GM23338 (cell line): ENCODE data around the gene TMEM212.

ENCODE experiments used
- CTCF ChIP-seq, 2 experiments: fragments of 200-600 bp in 1 of 2; sonication (generic) in 1 of 2; conservative IDR thresholded peaks; 2 replicates each; pipeline versions ENCODE4 v1.5.1 to v1.6.1; 2016 to 2017; ENCODE audit warnings: antibody characterized with exemption in 2 of 2, low read depth in 2 of 2, mild to moderate bottlenecking in 2 of 2, moderate library complexity in 1 of 2
- ETS1 ChIP-seq: IDR thresholded peaks from 2 replicates; pipeline ENCODE4 v1.6.1; 2016; ENCODE audit warnings: antibody characterized with exemption
- EZH2phosphoT487 ChIP-seq: fragments of 200-600 bp; sonication (generic); IDR thresholded peaks from one replicate; pipeline ENCODE4 v1.8.1; 2018; ENCODE audit warnings: antibody characterized with exemption; ENCODE audit not compliant: unreplicated experiment
- POLR2AphosphoS5 ChIP-seq: IDR thresholded peaks from 2 replicates; pipeline ENCODE4 v1.6.1; 2016; ENCODE audit warnings: antibody characterized with exemption, low read depth
- REST ChIP-seq: IDR thresholded peaks from one replicate; pipeline ENCODE4 v1.6.1; 2018; ENCODE audit warnings: antibody characterized with exemption; ENCODE audit not compliant: unreplicated experiment

GRCh38 chr3:171804618-171805389, 38.3 kb upstream of the TMEM212 start:
- TF ChIP-seq CTCF (conservative IDR thresholded peaks at IDR 0.05; ENCODE audit: low read depth in 2 of 2) (no peak), ETS1 (no peak), EZH2phosphoT487 (no peak), REST (no peak), POLR2AphosphoS5 (no peak)
